GM23248 (cell line): ENCODE results near the gene PIM3.

Experiments used
- EZH2 ChIP-seq: fragments of 200-600 bp; sonication (generic); IDR thresholded peaks from 2 replicates; pipeline ENCODE4 v1.6.1; 2018; ENCODE audit warnings: antibody characterized with exemption, mild to moderate bottlenecking; ENCODE audit not compliant: insufficient read depth, poor library complexity, severe bottlenecking
- EZH2phosphoT487 ChIP-seq: fragments of 200-600 bp; sonication (generic); IDR thresholded peaks from 2 replicates; pipeline ENCODE4 v1.6.1; 2018; ENCODE audit warnings: antibody characterized with exemption, moderate library complexity, mild to moderate bottlenecking, low read depth; ENCODE audit not compliant: insufficient read depth

DNA sequence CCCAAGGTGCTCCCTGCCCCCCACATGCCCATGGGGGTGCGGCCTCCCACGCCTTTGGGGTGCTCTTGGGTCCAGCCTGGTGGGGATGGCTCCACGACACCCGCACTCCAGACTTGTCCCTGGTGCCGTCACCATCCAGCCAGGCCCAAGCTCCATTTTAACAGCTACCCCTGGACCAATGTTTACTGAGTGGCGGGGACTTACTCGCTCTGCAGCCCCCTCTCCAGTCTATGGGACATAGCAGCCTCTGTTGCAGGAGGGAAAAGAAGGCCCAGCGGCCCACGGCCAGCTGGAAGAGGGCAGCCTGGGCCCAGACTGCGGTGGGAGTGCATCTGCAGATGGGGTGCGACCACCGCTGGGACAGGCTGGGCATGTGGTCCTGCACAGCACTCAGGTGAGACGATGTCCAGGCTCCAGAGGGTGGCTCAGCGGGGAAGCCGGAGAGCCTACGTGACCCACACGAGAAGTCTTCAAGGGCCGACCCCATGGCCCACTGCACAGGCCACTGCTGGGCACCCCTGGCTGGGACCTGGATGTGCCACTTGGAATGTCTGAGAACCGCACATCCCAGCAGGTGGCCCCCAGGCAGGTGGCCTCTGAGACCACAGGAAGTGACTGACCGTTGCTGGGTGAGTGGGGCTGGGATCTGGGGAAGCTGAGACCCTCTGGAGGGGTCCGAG, 33.9 kb downstream of the PIM3 start:
- TF ChIP-seq EZH2 (no peak), EZH2phosphoT487 (no peak)
